CD1c-positive myeloid dendritic cell (primary cell): Measurements from ENCODE around the gene PROM2.

Experiments used
- DNase-seq: peaks from one replicate; pipeline ENCODE4 v3.0.0-alpha.2; 2016; ENCODE audit errors: extremely low spot score

Gene PROM2

GRCh38 chr2:95285542-95285932 is 11.3 kb downstream of the PROM2 start:
- no peak for DNase-seq

DNA sequence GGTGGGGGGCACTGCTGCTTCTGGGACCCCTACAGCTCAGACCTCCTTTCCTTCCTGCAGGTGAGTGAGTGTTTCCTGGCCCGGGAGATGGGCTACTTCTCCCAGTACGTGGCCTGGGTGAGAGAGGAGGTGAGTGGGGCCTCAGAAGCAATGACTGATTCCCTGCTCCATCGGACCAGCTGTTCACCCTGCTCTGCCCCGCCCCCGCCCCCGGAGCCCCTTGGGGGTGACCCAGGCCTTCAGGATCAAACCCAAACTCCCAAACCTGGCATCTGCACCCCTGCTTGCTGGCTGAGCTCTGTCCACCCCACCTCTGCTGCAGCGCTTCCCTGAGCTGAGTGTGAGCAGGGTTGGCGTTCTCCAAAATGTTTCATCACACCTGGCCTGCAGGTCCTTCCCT is 13.1 kb downstream of the PROM2 start:
- DNase-seq, result no peak

GRCh38 chr2:95287806-95288205 is 13.6 kb downstream of the PROM2 start:
- DNase-seq, result no peak

- no peak for DNase-seq
Measured at GRCh38 chr2:95289253-95289652, 15.0 kb downstream of the PROM2 start.

- no peak for DNase-seq
Measured at GRCh38 chr2:95291222-95291621, 17.0 kb downstream of the PROM2 start.

GRCh38 chr2:95292623-95293260 is 18.5 kb downstream of the PROM2 start:
- no peak for DNase-seq

- no peak for DNase-seq
Measured at GRCh38 chr2:95294579-95295250, 20.5 kb downstream of the PROM2 start.

DNA sequence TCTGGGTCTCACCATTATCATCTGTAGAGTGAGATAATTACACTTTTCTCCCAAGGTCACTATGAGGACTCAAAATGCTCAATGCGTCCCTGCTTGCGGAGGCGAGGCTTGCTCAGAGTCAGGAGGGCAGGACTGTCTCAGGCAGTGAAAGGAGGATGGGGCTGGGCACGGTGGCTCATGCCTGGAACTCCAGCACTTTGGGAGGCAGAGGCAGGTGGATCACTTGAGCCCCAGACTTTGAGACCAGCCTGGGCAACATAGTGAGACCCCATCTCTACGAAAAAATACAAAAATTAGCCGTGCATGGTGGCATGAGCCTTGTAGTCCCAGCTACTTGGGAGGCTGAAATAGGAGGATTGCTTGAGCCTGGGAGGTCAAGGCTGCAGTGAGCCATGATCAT is 21.1 kb downstream of the PROM2 start:
- DNase-seq, result no peak

DNA sequence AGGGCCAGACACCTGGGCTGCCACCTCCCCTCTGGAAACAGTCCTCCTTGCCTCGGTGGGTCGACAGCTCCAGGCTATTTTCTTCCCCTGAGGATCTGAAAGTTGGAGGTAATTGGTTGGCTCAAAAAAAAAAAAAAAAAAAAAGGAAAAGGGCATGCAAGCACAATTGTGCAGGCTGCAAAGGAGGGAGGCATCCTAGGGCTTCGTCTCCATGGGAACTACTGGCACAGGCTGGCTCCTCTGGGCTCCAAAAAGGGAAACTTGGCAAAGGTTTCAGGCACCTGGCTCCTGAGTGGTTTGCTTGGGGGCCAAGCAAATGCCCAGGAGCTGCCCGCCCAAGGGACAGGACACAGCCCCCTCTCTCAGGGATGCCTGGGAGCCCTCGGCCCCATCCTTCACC is 21.8 kb downstream of the PROM2 start:
- no peak for DNase-seq

GRCh38 chr2:95296880-95297487 is 22.7 kb downstream of the PROM2 start, which contains the start of gene KCNIP3:
Gene KCNIP3 (plus strand): TSS chr2:95297347. CDS start chr2:95297439, 92 bp downstream.
- DNase-seq, result no peak

DNA sequence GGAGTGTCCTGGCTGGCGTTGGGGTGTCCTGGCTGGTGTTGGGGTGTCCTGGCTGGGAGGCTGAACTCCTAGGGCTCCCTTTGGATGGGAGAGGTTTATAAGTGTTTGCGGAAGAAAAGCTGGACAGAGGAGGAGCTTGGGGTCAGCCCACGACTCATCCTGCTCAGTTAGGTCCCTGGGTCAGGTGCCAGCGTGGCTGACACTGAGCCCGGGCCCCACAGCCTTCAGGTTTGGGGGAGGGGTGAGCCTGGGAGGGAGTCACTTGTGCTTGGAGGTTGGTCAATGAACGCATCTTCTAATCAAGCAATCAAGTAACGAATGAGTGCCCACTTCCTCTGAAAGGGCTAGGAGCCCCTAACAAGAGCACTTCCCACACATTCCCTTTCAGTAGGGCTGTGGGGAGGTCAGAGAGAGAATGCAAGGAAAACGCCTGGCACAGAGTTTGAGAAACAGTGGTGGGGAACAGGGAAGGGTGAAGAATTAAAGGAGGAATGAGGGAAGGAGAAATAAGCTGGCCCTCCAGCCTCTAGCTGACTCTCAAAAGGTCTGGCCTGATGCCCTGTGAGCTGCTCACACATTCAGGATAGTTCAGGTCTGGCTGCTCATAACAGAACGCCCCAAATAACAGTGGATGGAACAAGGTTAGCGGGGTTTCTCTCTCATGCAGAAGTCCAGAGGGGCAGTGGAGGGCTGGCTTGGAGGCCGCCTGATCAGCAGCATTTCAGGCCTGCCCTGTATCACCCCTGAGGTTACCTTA is 23.6 kb downstream of the PROM2 start:
- DNase-seq, result no peak

DNA sequence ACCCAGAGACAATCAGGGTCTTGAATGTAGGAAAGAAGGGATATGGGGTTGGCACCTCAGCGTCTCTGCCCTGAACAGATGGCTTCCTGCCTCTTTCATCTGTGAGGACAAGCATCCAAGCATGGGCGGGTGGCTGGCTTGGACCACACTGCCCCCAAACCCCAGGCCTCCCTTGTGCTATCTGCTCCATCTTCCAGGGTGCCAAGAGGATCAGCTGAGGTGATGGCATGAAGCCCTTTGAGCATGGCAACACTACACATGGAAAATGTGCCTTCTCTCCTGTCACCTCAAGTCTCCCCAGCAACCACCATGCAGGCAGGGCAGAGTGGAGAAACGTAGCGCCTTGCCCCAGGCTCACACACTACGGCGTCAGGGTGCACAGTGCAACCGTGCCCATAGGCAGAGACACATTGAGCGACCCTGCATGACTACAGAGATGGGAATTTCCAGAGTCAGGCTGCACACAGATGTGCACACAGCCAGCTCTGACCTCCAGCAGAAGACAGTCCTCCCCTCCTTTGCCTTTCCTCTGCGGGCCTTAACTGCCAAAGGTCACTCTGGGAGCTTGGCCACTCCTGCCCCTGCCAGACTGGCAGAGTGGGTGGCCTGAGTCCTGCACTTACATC is 24.4 kb downstream of the PROM2 start:
- DNase-seq, result no peak

DNA sequence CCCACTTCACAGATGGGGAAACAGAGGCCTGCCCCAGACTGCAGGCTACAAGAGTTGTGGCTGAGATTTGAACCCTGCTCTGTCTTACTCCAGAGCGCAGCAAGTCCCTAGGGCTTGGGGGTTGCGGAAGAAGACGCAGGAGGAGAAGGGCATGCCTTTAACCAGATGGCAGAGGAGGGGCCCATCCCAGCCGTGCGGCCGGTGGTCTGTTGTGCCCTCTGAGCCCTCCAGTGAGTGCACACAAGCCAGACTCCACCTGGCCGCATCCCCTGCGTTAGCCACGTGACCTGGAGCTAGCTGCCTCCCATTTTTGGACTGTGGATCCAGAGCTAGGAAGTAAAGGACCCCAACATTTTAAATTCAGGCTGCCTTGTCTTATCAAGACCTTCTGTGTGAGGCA is 25.7 kb downstream of the PROM2 start:
- no peak for DNase-seq

- no peak for DNase-seq
Measured at GRCh38 chr2:95300450-95300849, 26.2 kb downstream of the PROM2 start.

- no peak for DNase-seq
Measured at GRCh38 chr2:95301186-95301585, 26.9 kb downstream of the PROM2 start.

DNA sequence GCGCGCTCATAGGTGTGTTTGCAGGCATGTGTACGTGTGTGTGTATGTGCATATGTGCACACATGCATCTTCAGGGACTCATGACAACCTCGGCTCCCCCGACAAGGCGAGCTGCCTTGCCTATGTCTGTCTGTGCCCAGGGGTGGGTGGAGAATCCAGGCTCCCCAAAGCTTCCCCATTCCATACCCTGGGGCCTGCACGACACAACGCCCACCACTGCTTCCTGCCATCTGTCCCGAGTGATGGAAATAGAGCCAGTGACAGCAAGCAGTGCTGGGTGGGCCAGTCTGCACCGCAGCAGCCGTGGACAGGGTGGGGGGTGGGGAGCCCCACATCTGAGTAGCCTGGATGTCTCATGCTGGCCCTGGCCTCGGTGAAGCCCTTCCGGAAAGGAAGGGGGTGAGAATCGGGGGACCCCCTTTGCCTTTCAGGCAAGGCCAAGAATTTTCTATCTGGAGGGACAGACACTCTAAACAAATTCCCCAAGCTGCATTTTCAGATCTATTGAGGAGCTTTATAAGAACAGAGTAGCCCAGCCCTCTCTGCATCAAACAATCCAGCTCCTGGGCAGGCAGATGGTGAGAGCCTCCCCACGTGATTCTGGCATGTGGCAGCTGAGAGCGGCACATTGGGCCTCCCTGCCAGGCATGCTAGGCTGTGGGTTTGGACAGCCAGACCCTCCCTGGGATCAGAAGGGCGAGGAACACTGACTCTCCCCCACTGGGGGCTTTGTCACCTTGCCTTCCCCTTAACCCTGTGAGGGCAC is 27.8 kb downstream of the PROM2 start:
- peak; percentile 76 for DNase-seq

DNA sequence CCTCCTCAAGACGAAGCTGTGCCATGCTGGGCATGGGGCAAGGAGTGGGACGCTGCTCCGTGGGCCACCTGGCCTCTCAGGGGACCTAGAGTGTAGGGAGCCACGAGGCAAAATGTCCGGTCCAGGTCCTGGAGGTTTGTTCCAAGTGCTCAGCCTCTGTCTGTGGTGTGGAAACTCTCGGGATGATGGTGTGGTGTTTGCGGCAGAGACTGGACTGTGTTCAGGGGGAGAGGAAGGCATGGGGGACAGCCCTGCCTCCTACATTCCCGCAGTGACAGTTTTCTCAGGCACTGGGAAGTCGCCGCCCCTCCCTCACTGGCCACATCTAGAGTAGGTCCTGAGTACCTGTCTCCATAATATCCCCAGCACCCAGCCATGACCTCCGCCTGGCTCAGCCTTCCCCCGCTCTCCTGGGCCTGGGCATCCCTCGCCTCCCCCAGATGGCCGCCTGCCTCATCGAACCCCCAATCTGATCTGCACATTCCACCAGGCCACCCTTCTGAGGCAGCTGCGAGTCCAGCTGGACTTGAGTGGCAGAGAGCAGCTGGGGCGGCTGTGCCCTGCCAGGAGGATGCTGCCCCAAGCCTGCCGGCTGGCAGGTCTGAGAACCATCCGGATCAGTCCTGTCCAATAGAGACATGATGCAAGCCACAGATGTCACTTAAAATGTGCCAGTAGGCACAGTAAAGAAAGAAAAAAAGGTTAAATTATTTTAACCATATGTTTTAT is 29.1 kb downstream of the PROM2 start:
- DNase-seq, result no peak

- DNase-seq, result no peak
Measured at GRCh38 chr2:95305380-95306061, 31.3 kb downstream of the PROM2 start.

- no peak for DNase-seq
Measured at GRCh38 chr2:95306336-95306895, 32.2 kb downstream of the PROM2 start.

DNA sequence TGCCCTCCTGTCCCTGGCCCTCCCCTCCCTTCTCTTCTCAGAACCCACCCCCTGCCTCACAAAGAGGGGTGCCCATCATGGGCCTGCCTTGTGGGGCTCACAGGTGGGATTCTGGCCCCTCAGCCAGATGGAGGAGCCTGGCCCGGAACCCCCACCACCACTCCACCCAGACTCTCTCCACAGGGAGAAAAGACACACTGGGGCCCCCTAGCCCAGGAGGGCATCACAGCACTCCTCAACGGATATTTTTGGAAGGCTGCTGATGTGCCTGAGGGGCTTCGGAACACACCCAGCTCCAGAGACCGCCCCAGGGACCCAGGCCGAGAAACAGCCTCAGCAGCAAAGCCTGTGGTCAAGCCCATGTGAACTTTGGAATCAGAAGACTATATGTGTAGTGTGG is 32.8 kb downstream of the PROM2 start:
- no peak for DNase-seq
